Mucosa of descending colon (tissue), 3 donors: Measurements from ENCODE around the gene SCN5A. TPM values are rescaled to one million over a fixed set of nuclear protein-coding genes. Genes with fewer than 3 reads are reported as not detected.

Experiments
- ATAC-seq: fragments of 200-7000 bp; cut with Tn5 transposase; one replicate; pipeline ENCODE4 v1.9.1; 2020; ENCODE audit warnings: mild to moderate bottlenecking, moderate library complexity
- DNase-seq, 3 donors: peaks; one replicate each; pipeline ENCODE4 v3.0.0-alpha.2; 2020
- H3K36me3 ChIP-seq: fragments of 200-600 bp; one replicate; pipeline ENCODE4 v1.8.0; 2021; ENCODE audit warnings: low read depth, mild to moderate bottlenecking
- H3K4me1 ChIP-seq: fragments of 200-600 bp; one replicate; pipeline ENCODE4 v1.8.0; 2021; ENCODE audit warnings: low read depth, mild to moderate bottlenecking
- H3K4me3 ChIP-seq: fragments of 200-600 bp; one replicate; pipeline ENCODE4 v1.8.0; 2021; ENCODE audit warnings: mild to moderate bottlenecking
- H3K9me3 ChIP-seq: fragments of 200-600 bp; one replicate; pipeline ENCODE4 v1.8.0; 2021; ENCODE audit warnings: mild to moderate bottlenecking
- intact Hi-C, 2 donors: fragments of 100-400 bp; cut with DNase I in 1 of 2; cut with micrococcal nuclease in 1 of 2; formaldehyde crosslinking; loops; one replicate each; pipeline versions ENCODE4 v1.11.0 to v1.11.1; 2022; cut with DNase I, micrococcal nuclease
- total RNA-seq, 3 donors: library from RNA; stranded (reverse); fragmentation: NEBNext Ultra II Directional in 2 of 3; extraction: Animal tissue kit (Norgen Biotek cat#: 25700) in 2 of 3; gene quantifications; one replicate each; pipeline versions ENCODE4 v1.2.1 to v1.2.4, GENCODE V29; 2021 to 2023
- TF ChIP-seq, protein P1 (sequence below): fragments of 200-600 bp; IDR thresholded peaks from one replicate; pipeline ENCODE4 v1.8.0; 2022; ENCODE audit warnings: antibody characterized with exemption, mild to moderate bottlenecking
- donor health status: DM: no; HTN: no; CAD: no; lungs with moderate emphysema.
- donor health status: DM: no; HTN: no; CAD: no.
- donor health status: DM: no; HTN: yes; CAD: no.

The SCN5A gene
- total RNA-seq, 3 donors from 2014 or later = 0.31 to 1.3 (median 0.32) TPM

DNA sequence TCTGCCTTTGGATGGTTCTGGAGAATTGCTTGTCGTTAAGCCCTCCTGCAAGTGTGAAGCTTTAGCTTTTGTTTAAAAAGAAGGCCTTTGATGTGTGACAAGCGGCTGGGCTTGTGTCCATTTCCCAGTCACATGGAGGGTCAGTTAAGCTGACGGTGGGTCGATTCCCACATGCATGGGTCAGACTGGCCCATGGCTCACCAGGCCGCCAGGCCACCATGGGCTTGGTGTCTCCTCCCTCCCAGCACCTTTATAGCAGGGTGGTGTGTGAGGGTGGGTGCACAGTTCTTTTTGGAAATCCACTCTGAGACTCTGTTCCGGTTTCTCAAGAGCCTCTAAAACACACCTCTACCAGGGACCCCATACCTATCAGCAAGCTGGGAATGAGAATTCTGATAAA lies 67.2 kb downstream of the SCN5A start:
- H3K4me1 ChIP-seq = no peaks in the 10 kb centered on the region
- no peaks in the 10 kb centered on the region for H3K9me3 ChIP-seq
- no peak for ATAC-seq
- no peaks in the 10 kb centered on the region for H3K36me3 ChIP-seq
- DNase-seq = no peak
- intact Hi-C loops = no loop called here
- no peak overlapping the region for H3K4me3 ChIP-seq
- TF ChIP-seq, protein P1, sequence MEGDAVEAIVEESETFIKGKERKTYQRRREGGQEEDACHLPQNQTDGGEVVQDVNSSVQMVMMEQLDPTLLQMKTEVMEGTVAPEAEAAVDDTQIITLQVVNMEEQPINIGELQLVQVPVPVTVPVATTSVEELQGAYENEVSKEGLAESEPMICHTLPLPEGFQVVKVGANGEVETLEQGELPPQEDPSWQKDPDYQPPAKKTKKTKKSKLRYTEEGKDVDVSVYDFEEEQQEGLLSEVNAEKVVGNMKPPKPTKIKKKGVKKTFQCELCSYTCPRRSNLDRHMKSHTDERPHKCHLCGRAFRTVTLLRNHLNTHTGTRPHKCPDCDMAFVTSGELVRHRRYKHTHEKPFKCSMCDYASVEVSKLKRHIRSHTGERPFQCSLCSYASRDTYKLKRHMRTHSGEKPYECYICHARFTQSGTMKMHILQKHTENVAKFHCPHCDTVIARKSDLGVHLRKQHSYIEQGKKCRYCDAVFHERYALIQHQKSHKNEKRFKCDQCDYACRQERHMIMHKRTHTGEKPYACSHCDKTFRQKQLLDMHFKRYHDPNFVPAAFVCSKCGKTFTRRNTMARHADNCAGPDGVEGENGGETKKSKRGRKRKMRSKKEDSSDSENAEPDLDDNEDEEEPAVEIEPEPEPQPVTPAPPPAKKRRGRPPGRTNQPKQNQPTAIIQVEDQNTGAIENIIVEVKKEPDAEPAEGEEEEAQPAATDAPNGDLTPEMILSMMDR = no peak

DNA sequence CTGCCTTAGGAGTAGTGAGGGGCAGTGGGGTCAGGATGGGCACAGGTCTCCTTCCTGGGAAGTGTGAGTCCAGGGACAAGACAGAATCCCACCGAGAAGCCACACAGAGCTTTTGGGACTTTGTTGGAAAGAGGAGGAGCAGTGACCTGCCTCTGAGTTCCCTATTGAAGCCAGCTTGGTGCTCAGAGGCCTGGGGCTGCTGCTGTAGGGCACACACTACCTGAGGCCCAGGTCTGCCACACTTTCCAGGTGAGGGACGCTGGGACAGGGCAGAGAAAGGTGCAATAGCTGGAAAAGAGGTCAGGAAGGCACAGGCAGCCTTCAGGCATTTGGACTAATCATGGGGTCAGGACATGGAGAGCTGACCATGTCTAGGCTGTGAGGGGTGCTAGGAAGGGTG lies 67.7 kb downstream of the SCN5A start:
- H3K4me3 ChIP-seq = no peak overlapping the region
- no peaks in the 10 kb centered on the region for H3K9me3 ChIP-seq
- H3K4me1 ChIP-seq = no peaks in the 10 kb centered on the region
- no peak for ATAC-seq
- no peaks in the 10 kb centered on the region for H3K36me3 ChIP-seq
- intact Hi-C loops = no loop called here
- TF ChIP-seq, protein P1 = no peak
- DNase-seq = no peak

DNA sequence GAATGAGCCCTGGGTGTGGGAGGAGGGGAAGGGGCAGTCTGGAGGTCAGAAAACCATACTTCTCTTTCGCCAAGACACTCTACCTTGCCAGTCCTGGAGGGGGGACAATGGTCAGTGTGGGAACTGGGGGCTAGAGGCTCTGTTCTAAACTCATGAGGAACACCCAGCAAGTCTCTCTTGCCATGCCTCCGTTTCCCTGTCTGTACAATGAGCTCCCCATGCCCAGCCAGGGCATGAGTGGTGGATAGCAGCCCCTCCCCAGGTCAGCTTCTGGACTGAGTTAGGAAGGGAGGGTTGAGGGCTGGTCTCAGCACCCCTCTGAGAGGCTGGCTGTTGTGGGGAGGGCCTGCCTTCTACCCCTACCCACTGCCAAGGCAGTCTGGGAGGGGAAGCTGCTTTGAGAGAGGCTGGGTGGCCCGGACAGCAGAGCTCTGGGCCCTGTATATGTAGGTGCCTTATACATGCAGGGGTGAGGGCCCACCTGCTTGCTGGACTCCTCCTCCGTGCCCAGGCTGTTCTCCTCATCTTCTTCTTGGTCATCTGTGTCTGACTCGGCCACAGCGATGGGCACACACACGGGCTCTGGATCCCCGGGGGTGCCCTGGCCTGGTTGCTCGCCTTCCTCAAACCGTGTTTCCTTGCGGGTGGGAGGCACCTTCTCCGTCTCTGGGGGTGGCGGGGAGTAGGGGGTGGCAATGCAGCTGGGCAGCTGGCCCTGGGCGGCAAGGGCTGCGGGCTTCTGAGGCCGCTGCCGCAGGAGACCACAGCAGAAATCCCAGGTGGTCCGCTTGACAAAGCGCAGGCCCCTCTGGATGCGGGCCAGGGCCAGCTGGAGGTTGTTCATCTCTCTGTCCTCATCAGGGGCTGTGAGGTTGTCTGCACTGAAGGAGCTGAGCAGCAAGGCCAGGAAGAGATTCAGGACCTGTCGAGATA lies 68.8 kb downstream of the SCN5A start:
- no peak for ATAC-seq
- H3K9me3 ChIP-seq = no peaks in the 10 kb centered on the region
- no peak overlapping the region for H3K4me3 ChIP-seq
- TF ChIP-seq, protein P1 = no peak
- intact Hi-C loops = no loop called here
- no peak for DNase-seq
- no peaks in the 10 kb centered on the region for H3K36me3 ChIP-seq
- no peaks in the 10 kb centered on the region for H3K4me1 ChIP-seq

DNA sequence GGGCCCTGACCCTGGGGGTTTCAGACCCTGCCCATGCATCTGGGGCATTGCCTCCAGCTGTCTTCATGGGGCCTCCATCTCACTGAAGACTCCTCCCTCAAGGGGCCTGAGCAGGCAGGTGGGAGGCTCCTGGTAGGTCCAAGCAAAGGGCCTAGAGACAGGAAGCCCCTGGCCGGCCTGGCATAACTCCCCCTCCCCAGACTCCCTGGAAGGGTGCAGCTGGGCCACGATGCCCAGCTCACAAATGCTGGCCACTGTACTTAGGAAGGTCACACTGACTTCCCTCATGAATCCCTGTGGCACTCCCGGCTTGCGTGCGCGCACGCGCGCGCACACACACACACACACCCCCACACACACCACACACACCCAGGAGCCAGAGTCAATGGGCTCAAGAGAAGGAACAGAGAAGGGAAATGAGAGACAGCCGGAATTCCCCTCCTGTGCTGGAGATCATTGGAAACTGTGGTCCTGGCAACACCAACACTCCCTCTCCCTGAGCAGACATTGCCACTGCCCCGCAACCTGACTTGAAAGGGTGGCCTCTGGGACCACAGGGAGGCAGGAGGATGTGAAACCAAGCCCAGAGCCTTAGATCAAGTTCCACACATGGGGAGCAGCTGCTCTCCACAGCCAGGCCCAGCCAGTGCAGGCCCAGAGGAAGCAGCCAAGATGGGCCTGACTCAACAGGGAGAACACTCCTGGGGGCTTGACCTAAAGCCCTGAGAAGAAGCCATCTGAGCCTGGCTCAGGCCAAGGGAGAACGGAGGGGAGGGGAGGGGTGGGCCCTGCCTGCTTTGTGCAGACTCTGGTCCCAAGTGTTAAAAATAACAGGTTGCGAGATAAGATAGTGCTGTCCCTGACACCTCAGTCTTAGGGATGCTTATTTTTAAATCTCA lies 69.7 kb downstream of the SCN5A start:
- ATAC-seq = peak; percentile 28
- Histone ChIP-seq H3K4me3 (no peak overlapping the region), H3K4me1 (no peaks in the 10 kb centered on the region), H3K36me3 (no peaks in the 10 kb centered on the region), H3K9me3 (no peaks in the 10 kb centered on the region)
- intact Hi-C loops = no loop called here
- TF ChIP-seq, protein P1 = no peak
- peak in 1 of 3 donors; percentile 14 for DNase-seq

DNA sequence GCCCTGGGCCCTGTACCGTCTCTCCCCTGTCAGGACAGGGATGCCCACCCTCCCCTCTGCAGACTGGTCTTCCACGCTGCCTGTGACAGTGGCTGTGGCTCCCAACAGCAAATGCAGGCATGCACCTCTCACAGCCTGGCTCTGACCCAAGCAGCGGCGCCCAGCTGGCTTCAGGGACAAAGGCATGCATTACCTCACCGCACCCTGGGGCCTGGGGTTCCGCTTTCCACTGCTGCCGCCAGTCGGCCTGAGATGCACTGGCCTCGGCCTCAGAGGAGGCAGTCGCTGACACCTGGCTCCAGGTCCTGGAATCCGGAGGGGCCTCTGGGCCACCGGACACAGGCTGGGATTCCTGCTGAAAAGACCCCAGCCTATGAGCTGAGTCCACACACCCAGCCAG lies 70.3 kb downstream of the SCN5A start:
- TF ChIP-seq, protein P1 = no peak
- H3K9me3 ChIP-seq = no peaks in the 10 kb centered on the region
- H3K4me3 ChIP-seq = no peak overlapping the region
- no peaks in the 10 kb centered on the region for H3K4me1 ChIP-seq
- DNase-seq = no peak
- intact Hi-C loops = no loop called here
- no peak for ATAC-seq
- no peaks in the 10 kb centered on the region for H3K36me3 ChIP-seq
